ENCODE measurements around the gene TMEM259. TPM values are rescaled to one million over a fixed set of nuclear protein-coding genes. Genes with fewer than 3 reads are reported as not detected.

TMEM259 gene
- total and polyA plus RNA-seq, 2 of the 13 experiments (the other 11 are each of a cell fraction or from before 2014, with no cell fraction given) = 64.7 to 164 TPM

DNA sequence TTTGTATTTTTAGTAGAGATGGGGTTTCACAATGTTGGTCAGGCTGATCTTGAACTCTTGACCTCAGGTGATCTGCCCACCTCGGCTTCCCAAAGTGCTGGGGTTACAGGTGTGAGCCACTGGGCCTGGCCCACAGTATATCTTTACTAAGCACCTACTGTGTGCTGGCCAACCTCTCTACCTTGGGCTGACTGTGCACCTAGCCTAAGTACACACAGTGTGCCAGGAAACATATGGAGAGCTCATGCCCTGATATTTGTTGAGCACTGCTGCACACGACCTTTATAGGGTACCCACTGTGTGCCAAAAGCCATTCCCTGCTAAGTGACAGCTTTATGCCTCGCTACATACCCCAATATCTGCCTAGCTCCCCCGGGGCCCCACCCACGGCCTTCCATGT, 39.8 kb upstream of the TMEM259 start:
- BruUV-seq (replicated peaks) = no TSS peak
- ATAC-seq (no peak), DNase-seq (ENCODE audit: low spot score) (no peak), FAIRE-seq (no peak)
- Histone ChIP-seq H4K20me1 (ENCODE audit: insufficient read depth, low read length) (no peaks in the 10 kb centered on the region), H3K27me3 (ENCODE audit: control insufficient read depth in 1 of 2, insufficient read depth in 2 of 2, low read length in 2 of 2) (no peaks in the 10 kb centered on the region; a peak in 1 of 5 replicates), H3K36me3 (replicated peaks in 1 of 2; ENCODE audit: control insufficient read depth in 1 of 2, insufficient read depth in 2 of 2, low read length in 2 of 2) (peaks cover 6 to 19% of the 10 kb centered on the region in 2 experiments; a peak in 4 of 5 replicates), H3K79me2 (ENCODE audit: insufficient read depth, low read length) (no peaks in the 10 kb centered on the region), H3K4me2 (ENCODE audit: low read depth, low read length) (no peak overlapping the region), H3K4me1 (ENCODE audit: insufficient read depth, low read length) (peaks cover 18% of the 10 kb centered on the region), H3K9ac (ENCODE audit: insufficient read depth, low read depth, low read length) (no peak overlapping the region), H3K4me3 (replicated peaks in 1 of 3; ENCODE audit: insufficient read depth in 1 of 3, low read depth in 2 of 3, low read length in 3 of 3) (no peak overlapping the region), H3K27ac (ENCODE audit: extremely low read length, insufficient read depth, low read length) (no peak overlapping the region), H2AFZ (ENCODE audit: low read length) (no peak overlapping the region), H3K9me3 (ENCODE audit: low read length) (no peaks in the 10 kb centered on the region)
- peak; percentile 75 for TF ChIP-seq ZKSCAN1 (IDR thresholded peaks at IDR 0.05; ENCODE audit: low read length)
- no peak for TF ChIP-seq ZNF564 (CRISPR knock-in tag; IDR thresholded peaks at IDR 0.05)
- WGBS (ENCODE audit: low lambda C conversion rate) = 68% methylated on average over 5 of the region's 5 CpGs
- CTCF ChIA-PET (ENCODE audit: low intra/inter-chr PET ratio, low total read pairs) = no interaction called here
- intact Hi-C loops (cut with micrococcal nuclease; ENCODE audit: unreplicated experiment) (no loop called here), in situ Hi-C loops (cut with HindIII; ENCODE audit: extremely low pct_ligation_motif_present, low pct_unique_long_range_greater_than_20kb) (no loop called here)
- POLR2A ChIA-PET = no interaction called here

DNA sequence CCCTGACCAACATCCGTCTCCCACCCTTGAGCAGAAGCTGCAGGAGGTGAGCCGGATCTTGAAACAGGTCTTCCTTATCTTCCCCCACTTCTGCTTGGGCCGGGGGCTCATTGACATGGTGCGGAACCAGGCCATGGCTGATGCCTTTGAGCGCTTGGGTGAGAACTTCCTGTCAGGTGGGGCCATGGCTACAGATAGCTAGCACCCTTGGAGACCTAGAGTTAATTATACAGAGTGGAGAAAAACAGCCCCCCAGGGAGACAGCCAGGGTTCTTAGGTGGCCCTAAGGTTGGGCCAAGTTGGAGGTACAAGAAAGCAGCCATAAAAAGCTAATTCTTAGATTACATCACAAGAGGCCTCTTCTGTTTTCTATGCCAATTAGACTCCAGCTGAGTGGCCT, 37.2 kb upstream of the TMEM259 start:
- Histone ChIP-seq H3K9ac (ENCODE audit: insufficient read depth, low read depth, low read length) (no peak overlapping the region), H3K27ac (ENCODE audit: extremely low read length, insufficient read depth, low read length) (no peak overlapping the region), H3K79me2 (ENCODE audit: insufficient read depth, low read length) (no peaks in the 10 kb centered on the region), H3K9me3 (ENCODE audit: low read length) (no peaks in the 10 kb centered on the region), H4K20me1 (ENCODE audit: insufficient read depth, low read length) (no peaks in the 10 kb centered on the region), H3K4me1 (ENCODE audit: insufficient read depth, low read length) (no peaks in the 10 kb centered on the region), H3K4me2 (ENCODE audit: low read depth, low read length) (no peak overlapping the region), H3K36me3 (replicated peaks in 1 of 2; ENCODE audit: control insufficient read depth in 1 of 2, insufficient read depth in 2 of 2, low read length in 2 of 2) (peaks cover 12 to 37% of the 10 kb centered on the region in 2 experiments; a peak in 4 of 5 replicates), H3K27me3 (ENCODE audit: control insufficient read depth in 1 of 2, insufficient read depth in 2 of 2, low read length in 2 of 2) (no peaks in the 10 kb centered on the region; a peak in 1 of 5 replicates), H2AFZ (ENCODE audit: low read length) (no peak overlapping the region), H3K4me3 (replicated peaks in 1 of 3; ENCODE audit: insufficient read depth in 1 of 3, low read depth in 2 of 3, low read length in 3 of 3) (no peak overlapping the region)
- TF ChIP-seq ZNF33A (CRISPR knock-in tag; IDR thresholded peaks at IDR 0.05; ENCODE audit: borderline replicate concordance) (no peak), ISX (CRISPR knock-in tag; conservative IDR thresholded peaks at IDR 0.05) (no peak), NPAS2 (CRISPR knock-in tag; IDR thresholded peaks at IDR 0.05; ENCODE audit: borderline replicate concordance) (no peak)
- in situ Hi-C loops (cut with HindIII; ENCODE audit: extremely low pct_ligation_motif_present, low pct_unique_long_range_greater_than_20kb) = no loop called here
- intact Hi-C loops (cut with micrococcal nuclease; ENCODE audit: unreplicated experiment) = loop anchor here (10.0 kb wide), 1 partner anchor 47 kb away; the partner anchor contains the start of gene GPX4
- ChIA-PET POLR2A (no interaction called here), CTCF (ENCODE audit: low intra/inter-chr PET ratio, low total read pairs) (no interaction called here)
- no peak for ATAC-seq
- DNase-seq (ENCODE audit: low spot score) = no peak
- no TSS peak for BruUV-seq (replicated peaks)
- WGBS (ENCODE audit: low lambda C conversion rate) = 92% methylated on average over 5 of the region's 5 CpGs
- no peak for FAIRE-seq

Measured in HepG2 (cell line).